ENCODE results near the gene TBC1D10B. TPM values are rescaled to one million over a fixed set of nuclear protein-coding genes. Genes with fewer than 3 reads are reported as not detected.
"Not testable (repeated sequence)": the region's sequence is repeated elsewhere in the genome, so short reads cannot be mapped to it uniquely, and the experiment has no call there.

Gene TBC1D10B
- total RNA-seq, 1 experiment from 2014 or later, result 45.1 TPM

GRCh38 chr16:30397776-30398660, 27.7 kb upstream of the TBC1D10B start:
- DNase-seq (ENCODE audit: low read depth), result no peak

GRCh38 chr16:30397056-30397455, 26.8 kb upstream of the TBC1D10B start:
- no peak for DNase-seq (ENCODE audit: low read depth)

GRCh38 chr16:30396627-30397026, 26.3 kb upstream of the TBC1D10B start:
- not testable (repeated sequence) for DNase-seq (ENCODE audit: low read depth)

- no peak for DNase-seq (ENCODE audit: low read depth)
Observed at GRCh38 chr16:30395992-30396585, 25.8 kb upstream of the TBC1D10B start.

- peak; percentile 87 for DNase-seq (ENCODE audit: low read depth)
Observed at GRCh38 chr16:30395155-30395991, 25.1 kb upstream of the TBC1D10B start, which contains the start of gene ZNF48. ZNF48 (plus strand) TSS chr16:30395420; CDS start chr16:30395795, 375 bp downstream.

GRCh38 chr16:30394592-30395154, 24.4 kb upstream of the TBC1D10B start:
- DNase-seq (ENCODE audit: low read depth), result peak; percentile 43

- no peak for DNase-seq (ENCODE audit: low read depth)
Observed at GRCh38 chr16:30383521-30383920, 13.2 kb upstream of the TBC1D10B start.

- no peak for DNase-seq (ENCODE audit: low read depth)
Observed at GRCh38 chr16:30382111-30382881, 12.0 kb upstream of the TBC1D10B start, which contains the start of gene SEPTIN1. SEPTIN1 (minus strand) TSS chr16:30382561; CDS start chr16:30382542, 19 bp downstream.

GRCh38 chr16:30381291-30382041, 11.2 kb upstream of the TBC1D10B start:
- DNase-seq (ENCODE audit: low read depth), result no peak

- no peak for DNase-seq (ENCODE audit: low read depth)
Observed at GRCh38 chr16:30380803-30381208, 10.5 kb upstream of the TBC1D10B start.

GRCh38 chr16:30380072-30380802, 9.9 kb upstream of the TBC1D10B start:
- no peak for DNase-seq (ENCODE audit: low read depth)

GRCh38 chr16:30379158-30379783, 9.0 kb upstream of the TBC1D10B start:
- DNase-seq (ENCODE audit: low read depth), result no peak

- DNase-seq (ENCODE audit: low read depth), result peak; percentile 96
Observed at GRCh38 chr16:30378236-30379157, 8.2 kb upstream of the TBC1D10B start.

GRCh38 chr16:30377812-30378235, 7.5 kb upstream of the TBC1D10B start:
- DNase-seq (ENCODE audit: low read depth), result peak; percentile 72

- DNase-seq (ENCODE audit: low read depth), result no peak
Observed at GRCh38 chr16:30377050-30377811, 6.9 kb upstream of the TBC1D10B start.

GRCh38 chr16:30376461-30376902, 6.2 kb upstream of the TBC1D10B start:
- no peak for DNase-seq (ENCODE audit: low read depth)

- DNase-seq (ENCODE audit: low read depth), result no peak
Observed at GRCh38 chr16:30375864-30376263, 5.6 kb upstream of the TBC1D10B start.
